Neuronal stem cell (in vitro differentiated cells): ENCODE measurements around the gene PPEF2.

Source experiments
- DNase-seq: peaks from one replicate; pipeline ENCODE4 v3.0.0-alpha.2; 2013; ENCODE audit warnings: low spot score
- H2AFZ ChIP-seq: one replicate; pipeline ENCODE4 v1.6.1; 2013; ENCODE audit warnings: mild to moderate bottlenecking, low read length, inconsistent platforms
- H2AK5ac ChIP-seq: 2 replicates; pipeline ENCODE4 v1.6.1; 2013; ENCODE audit warnings: low read depth, mild to moderate bottlenecking, inconsistent platforms, low read length, moderate library complexity, mixed read lengths
- H2BK120ac ChIP-seq: 2 replicates; pipeline ENCODE4 v1.6.1; 2013; ENCODE audit warnings: low read depth, mild to moderate bottlenecking, inconsistent platforms, low read length, moderate library complexity, mixed read lengths
- H2BK12ac ChIP-seq: one replicate; pipeline ENCODE4 v1.6.1; 2013; ENCODE audit warnings: low read length, inconsistent platforms
- H2BK15ac ChIP-seq: 2 replicates; pipeline ENCODE4 v1.6.1; 2013; ENCODE audit warnings: mild to moderate bottlenecking, low read length, inconsistent platforms, mixed read lengths
- H2BK5ac ChIP-seq: one replicate; pipeline ENCODE4 v1.6.1; 2013; ENCODE audit warnings: inconsistent platforms, mild to moderate bottlenecking, low read length, moderate library complexity
- H3K14ac ChIP-seq: one replicate; pipeline ENCODE4 v1.6.1; 2013; ENCODE audit warnings: low read length, inconsistent platforms
- H3K18ac ChIP-seq: 2 replicates; pipeline ENCODE4 v1.6.1; 2013; ENCODE audit warnings: low read length, inconsistent platforms
- H3K23ac ChIP-seq: 2 replicates; pipeline ENCODE4 v1.6.1; 2013; ENCODE audit warnings: low read depth, mild to moderate bottlenecking, mixed read lengths, low read length, inconsistent platforms; ENCODE audit not compliant: poor library complexity
- H3K27ac ChIP-seq: replicated peaks from 3 replicates; pipeline ENCODE4 v1.5.1; 2013; ENCODE audit warnings: low read length, inconsistent platforms
- H3K27me3 ChIP-seq, 3 experiments: 2 replicates each; pipeline ENCODE4 v1.6.1; 2013; ENCODE audit warnings: low read length in 3 of 3, mild to moderate bottlenecking in 2 of 3, inconsistent platforms in 1 of 3, low read depth in 1 of 3, mixed read lengths in 1 of 3, moderate library complexity in 1 of 3; ENCODE audit not compliant: control insufficient read depth in 3 of 3, insufficient read depth in 3 of 3
- H3K36me3 ChIP-seq, 2 donors: replicated peaks in 1 of 2; 2 replicates each; pipeline ENCODE4 v1.6.1; 2013; ENCODE audit warnings: low read length in 2 of 2; ENCODE audit not compliant: control insufficient read depth in 2 of 2, insufficient read depth in 2 of 2
- H3K4ac ChIP-seq: 2 replicates; pipeline ENCODE4 v1.6.1; 2013; ENCODE audit warnings: inconsistent platforms, mild to moderate bottlenecking, low read length, moderate library complexity
- H3K4me1 ChIP-seq, 2 donors: 1 replicate in 1 of 2; 2 replicates in 1 of 2; pipeline ENCODE4 v1.6.1; 2013; ENCODE audit warnings: low read length in 2 of 2, low read depth in 1 of 2; ENCODE audit not compliant: control insufficient read depth in 2 of 2, insufficient read depth in 1 of 2
- H3K4me2 ChIP-seq: one replicate; pipeline ENCODE4 v1.6.1; 2013; ENCODE audit warnings: mild to moderate bottlenecking, low read length, inconsistent platforms; ENCODE audit not compliant: insufficient read depth, poor library complexity, severe bottlenecking
- H3K4me3 ChIP-seq, 2 donors: 2 replicates each; pipeline ENCODE4 v1.5.1; 2013; ENCODE audit warnings: low read length in 2 of 2, mild to moderate bottlenecking in 2 of 2, inconsistent platforms in 1 of 2, moderate library complexity in 1 of 2
- H3K79me1 ChIP-seq: one replicate; pipeline ENCODE4 v1.6.1; 2013; ENCODE audit warnings: low read depth, mild to moderate bottlenecking, inconsistent platforms, low read length, moderate library complexity
- H3K9ac ChIP-seq: one replicate; pipeline ENCODE4 v1.6.1; 2013; ENCODE audit warnings: mild to moderate bottlenecking, low read depth, low read length, inconsistent platforms; ENCODE audit not compliant: poor library complexity
- H3K9me3 ChIP-seq, 2 donors: replicated peaks in 1 of 2; 2 replicates each; pipeline versions ENCODE3 to v1.6.1; 2013; ENCODE audit warnings: low read length in 2 of 2, mild to moderate bottlenecking in 2 of 2, inconsistent platforms in 1 of 2, low read depth in 1 of 2, mixed read lengths in 1 of 2, moderate library complexity in 1 of 2; ENCODE audit not compliant: control insufficient read depth in 2 of 2, insufficient read depth in 1 of 2
- H4K8ac ChIP-seq: one replicate; pipeline ENCODE4 v1.6.1; 2013; ENCODE audit warnings: low read depth, mild to moderate bottlenecking, inconsistent platforms, low read length, moderate library complexity
- H4K91ac ChIP-seq: one replicate; pipeline ENCODE4 v1.6.1; 2013; ENCODE audit warnings: low read length, low read depth, mild to moderate bottlenecking, inconsistent platforms; ENCODE audit not compliant: poor library complexity
- WGBS, 2 donors: extraction: QIAGEN DNeasy Blood & Tissue Kit; methylation state at CpG; one replicate each; pipeline ENCODE4 v1.1.7; 2013; ENCODE audit warnings: missing lambda C conversion rate in 2 of 2, mixed read lengths in 1 of 2; ENCODE audit not compliant: insufficient read length in 2 of 2, insufficient replicate concordance in 1 of 2; ENCODE audit errors: extremely low coverage in 2 of 2; 5-methylcytosine and 5-hydroxymethylcytosine counted together

PPEF2 gene

GRCh38 chr4:75909405-75909804 is 7.2 kb upstream of the PPEF2 start:
- Histone ChIP-seq H3K36me3 (no peaks in the 10 kb centered on the region), H3K27ac (no peak overlapping the region), H3K18ac (no peak overlapping the region), H3K4me2 (no peak overlapping the region), H2AK5ac (no peak overlapping the region), H3K79me1 (no peaks in the 10 kb centered on the region), H3K9ac (no peak overlapping the region), H2BK15ac (no peak overlapping the region), H2BK5ac (no peak overlapping the region), H2BK12ac (no peak overlapping the region), H3K4me3 (no peak overlapping the region), H3K23ac (no peak overlapping the region), H3K27me3 (no peaks in the 10 kb centered on the region), H4K91ac (no peak overlapping the region), H3K14ac (no peak overlapping the region), H2AFZ (no peak overlapping the region), H4K8ac (no peak overlapping the region), H3K9me3 (peaks cover 0 to 11% of the 10 kb centered on the region in 2 donors), H3K4ac (no peak overlapping the region), H3K4me1 (peaks cover 0 to 1% of the 10 kb centered on the region in 2 donors), H2BK120ac (no peak overlapping the region)
- WGBS, 2 donors: no CpG with 5 or more reads among the region's 5 CpGs
- no peak for DNase-seq

DNA sequence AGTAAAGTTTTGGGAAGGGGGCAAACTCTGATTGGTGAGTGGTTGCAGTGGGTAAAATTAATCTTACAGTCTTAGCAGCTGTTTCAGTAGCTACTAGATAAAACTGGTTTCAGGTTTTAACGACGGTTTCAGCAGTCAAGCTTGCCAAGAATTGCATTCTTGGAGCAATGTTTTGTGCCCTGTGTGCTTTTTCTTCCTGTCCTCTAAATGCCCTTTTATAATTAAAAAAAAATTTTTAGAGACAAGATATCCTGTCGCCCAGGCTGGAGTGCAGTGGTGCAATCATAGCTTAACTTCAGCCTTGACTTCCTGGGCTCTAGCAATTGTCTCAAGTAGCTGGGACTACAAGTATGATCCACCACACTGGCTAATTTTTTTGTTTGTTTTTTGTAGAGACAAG is 6.3 kb upstream of the PPEF2 start:
- no CpG with 5 or more reads among the region's 3 CpGs for WGBS, 2 donors

GRCh38 chr4:75907966-75908365 is 5.7 kb upstream of the PPEF2 start:
- WGBS, 2 donors: no CpG with 5 or more reads among the region's 3 CpGs
- no peak overlapping the region for H2BK120ac ChIP-seq

More for the DNA sequence above, 6.3 kb upstream of the PPEF2 start:
- Histone ChIP-seq H2AK5ac (no peak overlapping the region), H3K23ac (no peak overlapping the region), H3K4me2 (no peak overlapping the region), H3K18ac (no peak overlapping the region), H2AFZ (no peak overlapping the region), H3K4ac (no peak overlapping the region), H3K27me3 (no peaks in the 10 kb centered on the region), H3K9ac (no peak overlapping the region), H4K8ac (no peak overlapping the region), H3K9me3 (peaks cover 0 to 11% of the 10 kb centered on the region in 2 donors), H3K79me1 (no peaks in the 10 kb centered on the region), H3K4me3 (no peak overlapping the region), H2BK120ac (no peak overlapping the region), H3K36me3 (no peaks in the 10 kb centered on the region), H2BK15ac (no peak overlapping the region), H2BK12ac (no peak overlapping the region), H2BK5ac (no peak overlapping the region), H3K14ac (no peak overlapping the region), H3K4me1 (no peaks in the 10 kb centered on the region), H4K91ac (no peak overlapping the region), H3K27ac (no peak overlapping the region)
- no peak for DNase-seq

GRCh38 chr4:75904076-75904475 is 1.8 kb upstream of the PPEF2 start:
- no peak overlapping the region for H3K14ac ChIP-seq
- H3K9me3 ChIP-seq: no peaks in the 10 kb centered on the region
- H2BK120ac ChIP-seq: no peak overlapping the region
- no peak overlapping the region for H3K18ac ChIP-seq
- no peak overlapping the region for H3K23ac ChIP-seq
- H3K4me3 ChIP-seq: peak overlapping the region in 1 of 2 donors; percentile 64
- no peaks in the 10 kb centered on the region for H3K79me1 ChIP-seq
- H2BK12ac ChIP-seq: no peak overlapping the region
- no peak overlapping the region for H4K8ac ChIP-seq
- no peak overlapping the region for H2BK5ac ChIP-seq
- no peak overlapping the region for H3K4ac ChIP-seq
- H3K27ac ChIP-seq: no peak overlapping the region
- H3K9ac ChIP-seq: no peak overlapping the region
- no peak overlapping the region for H2AK5ac ChIP-seq
- H3K4me2 ChIP-seq: no peak overlapping the region
- no peaks in the 10 kb centered on the region for H3K4me1 ChIP-seq
- H2BK15ac ChIP-seq: no peak overlapping the region
- no peak for DNase-seq
- H2AFZ ChIP-seq: no peak overlapping the region
- no CpG with 5 or more reads among the region's 5 CpGs for WGBS, 2 donors
- H3K36me3 ChIP-seq: no peaks in the 10 kb centered on the region
- no peak overlapping the region for H4K91ac ChIP-seq
- peaks cover 0 to 8% (median 0%) of the 10 kb centered on the region in 3 experiments for H3K27me3 ChIP-seq

More at GRCh38 chr4:75907966-75908365, 5.7 kb upstream of the PPEF2 start:
- H2AFZ ChIP-seq: no peak overlapping the region
- no peak overlapping the region for H2BK5ac ChIP-seq
- no peak overlapping the region for H3K4me2 ChIP-seq
- H2BK15ac ChIP-seq: no peak overlapping the region
- H3K14ac ChIP-seq: no peak overlapping the region
- H3K18ac ChIP-seq: no peak overlapping the region
- H2BK12ac ChIP-seq: no peak overlapping the region
- H4K8ac ChIP-seq: no peak overlapping the region
- peaks cover 0 to 11% of the 10 kb centered on the region in 2 donors for H3K9me3 ChIP-seq
- DNase-seq: no peak
- H3K36me3 ChIP-seq: no peaks in the 10 kb centered on the region
- no peaks in the 10 kb centered on the region for H3K4me1 ChIP-seq
- no peak overlapping the region for H3K4ac ChIP-seq
- no peak overlapping the region for H3K4me3 ChIP-seq
- H4K91ac ChIP-seq: no peak overlapping the region
- H2AK5ac ChIP-seq: no peak overlapping the region
- H3K79me1 ChIP-seq: no peaks in the 10 kb centered on the region
- no peak overlapping the region for H3K9ac ChIP-seq
- H3K27me3 ChIP-seq: no peaks in the 10 kb centered on the region
- no peak overlapping the region for H3K27ac ChIP-seq
- H3K23ac ChIP-seq: no peak overlapping the region
